GM12878 (cell line): ENCODE results near the gene ZNF653. TPM values are rescaled to one million over a fixed set of nuclear protein-coding genes. Genes with fewer than 3 reads are reported as not detected.

Experiments used
- ATAC-seq: fragments of 200-7000 bp; cut with Tn5 transposase; 3 replicates; pipeline ENCODE4 v1.9.1; 2020; ENCODE audit warnings: mild to moderate bottlenecking, moderate library complexity
- BruUV-seq: library from RNA; stranded (reverse); fragments of 400-500 nt; replicated peaks from 2 replicates; lab custom pipeline; 2021; lab: Mats Ljungman, UMichigan
- CTCF ChIA-PET: fragments of 300-600 bp; sonication (Branson Sonifier 250); formaldehyde crosslinking; extraction: SDS; loops from one replicate; lab custom pipeline; 2021; ENCODE audit warnings: inconsistent platforms; lab: Yijun Ruan, JAX
- POLR2A ChIA-PET: fragments of 350-600 bp; formaldehyde crosslinking; extraction: SDS; loops from one replicate; lab custom pipeline; 2021; ENCODE audit warnings: inconsistent platforms; lab: Charles Lee
- RAD21 ChIA-PET: fragments of 300-600 bp; sonication (Branson Sonifier 250); formaldehyde crosslinking; loops from one replicate; lab custom pipeline; 2023; ENCODE audit warnings: antibody characterized with exemption; ENCODE audit not compliant: unreplicated experiment; lab: Charles Lee
- SMC1A ChIA-PET: fragments of 300-600 bp; sonication (Branson Sonifier 250); formaldehyde crosslinking; loops from one replicate; lab custom pipeline; 2023; ENCODE audit not compliant: unreplicated experiment, uncharacterized antibody; lab: Charles Lee
- DNase-seq: peaks from one replicate; pipeline ENCODE4 v3.0.0-alpha.2; 2011; ENCODE audit warnings: low read depth, low spot score
- FAIRE-seq: peaks from 3 replicates; lab custom pipeline; 2011; peaks lifted over from hg19 to GRCh38; lab: Jason Lieb, UNC
- H2AFZ ChIP-seq: 2 replicates; pipeline ENCODE4 v1.6.0; 2011; ENCODE audit warnings: low read depth, low read length, control low read depth; ENCODE audit not compliant: control insufficient read depth
- H3K27ac ChIP-seq: 2 replicates; pipeline ENCODE4 v1.5.1; 2011; ENCODE audit warnings: control low read depth; ENCODE audit not compliant: control insufficient read depth, insufficient read depth
- H3K27me3 ChIP-seq, 2 experiments: replicated peaks in 1 of 2; 2 replicates each; pipeline versions ENCODE4 v1.6.0 to v1.6.1; 2011; ENCODE audit warnings: low read length in 1 of 2; ENCODE audit not compliant: control insufficient read depth in 2 of 2, insufficient read depth in 2 of 2
- H3K36me3 ChIP-seq, 2 experiments: 2 replicates each; pipeline ENCODE4 v1.5.1; 2011; ENCODE audit warnings: low read length in 1 of 2; ENCODE audit not compliant: control insufficient read depth in 2 of 2, insufficient read depth in 2 of 2
- H3K4me1 ChIP-seq: 2 replicates; pipeline ENCODE4 v1.6.1; 2011; ENCODE audit warnings: mild to moderate bottlenecking, low read length, moderate library complexity, mixed read lengths; ENCODE audit not compliant: control insufficient read depth, insufficient read depth
- H3K4me2 ChIP-seq: 2 replicates; pipeline ENCODE4 v1.6.0; 2011; ENCODE audit warnings: control low read depth; ENCODE audit not compliant: control insufficient read depth, insufficient read depth
- H3K4me3 ChIP-seq: fragments of 200-600 bp; sonication (generic); 2 replicates; pipeline ENCODE4 v1.5.1; 2016
- H3K79me2 ChIP-seq: 2 replicates; pipeline ENCODE4 v1.6.0; 2011; ENCODE audit warnings: low read length; ENCODE audit not compliant: control insufficient read depth, insufficient read depth
- H3K9ac ChIP-seq: 2 replicates; pipeline ENCODE4 v1.8.0; 2011; ENCODE audit warnings: low read length, control low read depth, mixed read lengths; ENCODE audit not compliant: control insufficient read depth, insufficient read depth
- H3K9me3 ChIP-seq: replicated peaks from 3 replicates; pipeline ENCODE4 v1.5.1; 2011; ENCODE audit warnings: mild to moderate bottlenecking, low read length; ENCODE audit not compliant: control insufficient read depth, insufficient read depth
- H4K20me1 ChIP-seq: 2 replicates; pipeline ENCODE4 v1.6.0; 2011; ENCODE audit not compliant: control insufficient read depth, insufficient read depth
- FOS ChIP-seq: IDR thresholded peaks from 3 replicates; pipeline ENCODE4 v1.6.1; 2011; ENCODE audit warnings: borderline replicate concordance; ENCODE audit not compliant: insufficient read length; ENCODE audit errors: extremely low read depth
- JUNB ChIP-seq: IDR thresholded peaks from 2 replicates; pipeline ENCODE4 v1.6.1; 2016; ENCODE audit warnings: antibody characterized with exemption, mild to moderate bottlenecking
- KAT2A ChIP-seq: conservative IDR thresholded peaks from 2 replicates; pipeline ENCODE4 v1.6.1; 2011; ENCODE audit warnings: low read depth, low read length; ENCODE audit not compliant: control insufficient read depth
- MTA2 ChIP-seq: fragments of 450-650 bp; IDR thresholded peaks from 2 replicates; pipeline ENCODE4 v1.6.1; 2016; ENCODE audit warnings: low read depth, mild to moderate bottlenecking, moderate library complexity
- NFXL1 ChIP-seq: fragments of 450-650 bp; IDR thresholded peaks from 2 replicates; pipeline ENCODE4 v1.6.1; 2017; ENCODE audit warnings: antibody characterized with exemption, mild to moderate bottlenecking, borderline replicate concordance
- NR2C1 ChIP-seq: fragments of 450-650 bp; IDR thresholded peaks from 2 replicates; pipeline ENCODE4 v1.6.1; 2017; ENCODE audit warnings: antibody characterized with exemption, mild to moderate bottlenecking, moderate library complexity
- RBBP5 ChIP-seq: fragments of 200-600 bp; sonication (generic); conservative IDR thresholded peaks from 2 replicates; pipeline ENCODE4 v1.6.1; 2016
- STAT1 ChIP-seq: fragments of 450-650 bp; conservative IDR thresholded peaks from 2 replicates; pipeline ENCODE4 v1.6.1; 2014; ENCODE audit warnings: antibody characterized with exemption, mild to moderate bottlenecking
- TAF1 ChIP-seq: IDR thresholded peaks from 2 replicates; pipeline ENCODE4 v1.6.1; 2011; ENCODE audit warnings: mild to moderate bottlenecking, low read depth, low read length, borderline replicate concordance
- TCF7 ChIP-seq: IDR thresholded peaks from 2 replicates; pipeline ENCODE4 v1.6.1; 2014; ENCODE audit warnings: antibody characterized with exemption, borderline replicate concordance
- WGBS: methylation state at CpG from one replicate; pipeline ENCODE4 v1.1.6; 2016; ENCODE audit warnings: low lambda C conversion rate; ENCODE audit not compliant: insufficient replicate concordance, insufficient coverage; ENCODE audit errors: missing lambda C conversion rate; 5-methylcytosine and 5-hydroxymethylcytosine counted together
- in situ Hi-C: fragments of 300-500 bp; cut with MboI; formaldehyde crosslinking; loops from 9 replicates; pipeline ENCODE4 v1.14.3; 2018; ENCODE audit warnings: mixed read lengths
- intact Hi-C: fragments of 100-400 bp; cut with micrococcal nuclease; formaldehyde crosslinking; loops from one replicate; pipeline ENCODE4 v1.14.2; 2022; ENCODE audit not compliant: unreplicated experiment
- polyA plus RNA-seq, 11 experiments: library from polyadenylated mRNA; depleted of rRNA in 4 of 11; unstranded in 6 of 11; stranded (reverse) in 5 of 11; fragments of >200 nt; fragmentation: Nextera tagmentation in 4 of 11; fragmentation: Illumina TruSeq in 1 of 11; extraction: Ambion mirVana in 4 of 11; extraction: Trizol in 1 of 11; gene quantifications; 1 replicate in 1 of 11; 2 replicates in 10 of 11; pipeline versions ENCODE4 v1.2.1 to v1.2.3, GENCODE V29; 2011 to 2016; ENCODE audit warnings: inconsistent platforms in 2 of 11, missing spikeins in 2 of 11, low read depth in 1 of 11
- total RNA-seq, 4 experiments: library from RNA; depleted of rRNA in 3 of 4; stranded (reverse); fragments of >200 nt in 3 of 4; fragmentation: Illumina TruSeq in 1 of 4; extraction: Trizol in 1 of 4; gene quantifications; 2 replicates each; pipeline versions ENCODE4 v1.2.1 to v1.2.3, GENCODE V29; 2013 to 2021
- TF ChIP-seq, protein P1 (sequence below): fragments of 450-650 bp; IDR thresholded peaks from 2 replicates; pipeline ENCODE4 v1.6.1; 2017; ENCODE audit warnings: mild to moderate bottlenecking, low read depth, inconsistent platforms; ENCODE audit not compliant: poor library complexity, severe bottlenecking
- TF ChIP-seq, protein P2 (sequence below): IDR thresholded peaks from 2 replicates; pipeline ENCODE4 v1.6.1; 2011; ENCODE audit warnings: mild to moderate bottlenecking, low read depth, low read length, moderate library complexity; ENCODE audit not compliant: insufficient replicate concordance
- TF ChIP-seq, protein P3 (sequence below): fragments of 450-650 bp; formaldehyde crosslinking; IDR thresholded peaks from 2 replicates; pipeline ENCODE4 v1.4.0; 2020; ENCODE audit warnings: mild to moderate bottlenecking, moderate library complexity

The ZNF653 gene
- total and polyA plus RNA-seq, 10 of the 15 experiments (the other 5 are each of a cell fraction or from before 2014, with no cell fraction given), result 2.2 to 13.2 (median 6.7) TPM; not detected in 2

DNA sequence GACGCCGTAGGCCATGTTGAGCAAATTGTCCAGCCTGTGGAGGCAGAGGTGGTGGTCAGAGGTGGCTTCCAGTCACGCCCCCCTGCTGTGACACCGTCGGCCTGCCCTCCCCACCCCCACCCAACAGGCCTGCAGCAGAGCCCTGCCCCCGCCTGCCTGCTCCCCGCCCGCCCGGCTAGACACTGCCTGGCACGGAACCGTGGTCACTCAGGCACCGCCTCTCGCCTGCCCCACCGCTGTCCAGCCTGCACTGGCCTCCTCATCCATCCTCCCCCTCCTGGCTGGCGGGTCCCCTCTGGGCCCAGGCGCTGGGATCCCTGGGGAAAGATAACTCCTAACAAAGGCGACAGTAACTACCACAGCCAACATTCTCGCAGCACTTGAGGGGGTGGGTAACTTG lies 48.5 kb downstream of the ZNF653 start:
- Histone ChIP-seq H3K9me3 (no peaks in the 10 kb centered on the region), H3K36me3 (no peaks in the 10 kb centered on the region), H3K4me2 (no peak overlapping the region), H3K4me3 (no peak overlapping the region), H3K9ac (no peak overlapping the region), H4K20me1 (no peaks in the 10 kb centered on the region), H3K4me1 (no peaks in the 10 kb centered on the region), H3K27ac (no peak overlapping the region), H3K79me2 (no peaks in the 10 kb centered on the region), H3K27me3 (no peaks in the 10 kb centered on the region), H2AFZ (no peak overlapping the region)
- 55% methylated on average over 9 of the region's 18 CpGs for WGBS
- intact Hi-C loops (no loop called here), in situ Hi-C loops (no loop called here)
- POLR2A ChIA-PET, result no interaction called here
- ATAC-seq (no peak), DNase-seq (no peak), FAIRE-seq (no peak)
- RAD21 ChIA-PET, result interaction anchor here (0.8 kb wide), 1 partner anchor 25 kb away, joined by 4 read pairs; no protein-coding TSS in a partner anchor
- BruUV-seq, result no TSS peak
- CTCF ChIA-PET, result interaction anchor here (1.1 kb wide), 1 partner anchor 74 kb away, joined by 3 read pairs; no protein-coding TSS in a partner anchor
- TF ChIP-seq MTA2 (no peak), TCF7 (no peak), TAF1 (no peak), NR2C1 (no peak), STAT1 (no peak), JUNB (no peak), KAT2A (no peak), NFXL1 (no peak), FOS (no peak), RBBP5 (no peak)
- TF ChIP-seq, protein P1, sequence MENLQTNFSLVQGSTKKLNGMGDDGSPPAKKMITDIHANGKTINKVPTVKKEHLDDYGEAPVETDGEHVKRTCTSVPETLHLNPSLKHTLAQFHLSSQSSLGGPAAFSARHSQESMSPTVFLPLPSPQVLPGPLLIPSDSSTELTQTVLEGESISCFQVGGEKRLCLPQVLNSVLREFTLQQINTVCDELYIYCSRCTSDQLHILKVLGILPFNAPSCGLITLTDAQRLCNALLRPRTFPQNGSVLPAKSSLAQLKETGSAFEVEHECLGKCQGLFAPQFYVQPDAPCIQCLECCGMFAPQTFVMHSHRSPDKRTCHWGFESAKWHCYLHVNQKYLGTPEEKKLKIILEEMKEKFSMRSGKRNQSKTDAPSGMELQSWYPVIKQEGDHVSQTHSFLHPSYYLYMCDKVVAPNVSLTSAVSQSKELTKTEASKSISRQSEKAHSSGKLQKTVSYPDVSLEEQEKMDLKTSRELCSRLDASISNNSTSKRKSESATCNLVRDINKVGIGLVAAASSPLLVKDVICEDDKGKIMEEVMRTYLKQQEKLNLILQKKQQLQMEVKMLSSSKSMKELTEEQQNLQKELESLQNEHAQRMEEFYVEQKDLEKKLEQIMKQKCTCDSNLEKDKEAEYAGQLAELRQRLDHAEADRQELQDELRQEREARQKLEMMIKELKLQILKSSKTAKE, result no peak
- TF ChIP-seq, protein P2, sequence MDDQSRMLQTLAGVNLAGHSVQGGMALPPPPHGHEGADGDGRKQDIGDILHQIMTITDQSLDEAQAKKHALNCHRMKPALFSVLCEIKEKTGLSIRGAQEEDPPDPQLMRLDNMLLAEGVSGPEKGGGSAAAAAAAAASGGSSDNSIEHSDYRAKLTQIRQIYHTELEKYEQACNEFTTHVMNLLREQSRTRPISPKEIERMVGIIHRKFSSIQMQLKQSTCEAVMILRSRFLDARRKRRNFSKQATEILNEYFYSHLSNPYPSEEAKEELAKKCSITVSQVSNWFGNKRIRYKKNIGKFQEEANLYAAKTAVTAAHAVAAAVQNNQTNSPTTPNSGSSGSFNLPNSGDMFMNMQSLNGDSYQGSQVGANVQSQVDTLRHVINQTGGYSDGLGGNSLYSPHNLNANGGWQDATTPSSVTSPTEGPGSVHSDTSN, result no peak
- TF ChIP-seq, protein P3, sequence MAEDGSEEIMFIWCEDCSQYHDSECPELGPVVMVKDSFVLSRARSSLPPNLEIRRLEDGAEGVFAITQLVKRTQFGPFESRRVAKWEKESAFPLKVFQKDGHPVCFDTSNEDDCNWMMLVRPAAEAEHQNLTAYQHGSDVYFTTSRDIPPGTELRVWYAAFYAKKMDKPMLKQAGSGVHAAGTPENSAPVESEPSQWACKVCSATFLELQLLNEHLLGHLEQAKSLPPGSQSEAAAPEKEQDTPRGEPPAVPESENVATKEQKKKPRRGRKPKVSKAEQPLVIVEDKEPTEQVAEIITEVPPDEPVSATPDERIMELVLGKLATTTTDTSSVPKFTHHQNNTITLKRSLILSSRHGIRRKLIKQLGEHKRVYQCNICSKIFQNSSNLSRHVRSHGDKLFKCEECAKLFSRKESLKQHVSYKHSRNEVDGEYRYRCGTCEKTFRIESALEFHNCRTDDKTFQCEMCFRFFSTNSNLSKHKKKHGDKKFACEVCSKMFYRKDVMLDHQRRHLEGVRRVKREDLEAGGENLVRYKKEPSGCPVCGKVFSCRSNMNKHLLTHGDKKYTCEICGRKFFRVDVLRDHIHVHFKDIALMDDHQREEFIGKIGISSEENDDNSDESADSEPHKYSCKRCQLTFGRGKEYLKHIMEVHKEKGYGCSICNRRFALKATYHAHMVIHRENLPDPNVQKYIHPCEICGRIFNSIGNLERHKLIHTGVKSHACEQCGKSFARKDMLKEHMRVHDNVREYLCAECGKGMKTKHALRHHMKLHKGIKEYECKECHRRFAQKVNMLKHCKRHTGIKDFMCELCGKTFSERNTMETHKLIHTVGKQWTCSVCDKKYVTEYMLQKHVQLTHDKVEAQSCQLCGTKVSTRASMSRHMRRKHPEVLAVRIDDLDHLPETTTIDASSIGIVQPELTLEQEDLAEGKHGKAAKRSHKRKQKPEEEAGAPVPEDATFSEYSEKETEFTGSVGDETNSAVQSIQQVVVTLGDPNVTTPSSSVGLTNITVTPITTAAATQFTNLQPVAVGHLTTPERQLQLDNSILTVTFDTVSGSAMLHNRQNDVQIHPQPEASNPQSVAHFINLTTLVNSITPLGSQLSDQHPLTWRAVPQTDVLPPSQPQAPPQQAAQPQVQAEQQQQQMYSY (CRISPR knock-in tag), result no peak
- SMC1A ChIA-PET, result no interaction called here
